A673 (cell line): ENCODE results near the gene PLPP7.

Experiments used
- CTCF ChIP-seq: fragments of 300-800, 200-600 bp; sonication (generic); conservative IDR thresholded peaks from 2 replicates; pipeline ENCODE4 v1.5.1; 2017; ENCODE audit warnings: low read depth, mild to moderate bottlenecking, antibody characterized with exemption, low read length, moderate library complexity, mixed read lengths
- EZH2 ChIP-seq: fragments of 200-600 bp; sonication (generic); IDR thresholded peaks from 2 replicates; pipeline ENCODE4 v1.6.1; 2017; ENCODE audit warnings: borderline replicate concordance, low read depth, mild to moderate bottlenecking, mixed read lengths, antibody characterized with exemption, low read length; ENCODE audit not compliant: poor library complexity, severe bottlenecking

GRCh38 chr9:131303381-131304321 lies 14.1 kb downstream of the PLPP7 start:
- TF ChIP-seq CTCF (no peak), EZH2 (no peak)
